GM19372 (cell line): ENCODE measurements around the gene RXRA.
"Not testable (repeated sequence)": the region's sequence is repeated elsewhere in the genome, so short reads cannot be mapped to it uniquely, and the experiment has no call there.

ENCODE experiments used
- ATAC-seq: cut with Tn5 transposase; IDR thresholded peaks from one replicate; pipeline ENCODE4 v1.9.1; 2021; ENCODE audit warnings: mild to moderate bottlenecking, low read depth, moderate library complexity; ENCODE audit not compliant: unreplicated experiment

RXRA gene

DNA sequence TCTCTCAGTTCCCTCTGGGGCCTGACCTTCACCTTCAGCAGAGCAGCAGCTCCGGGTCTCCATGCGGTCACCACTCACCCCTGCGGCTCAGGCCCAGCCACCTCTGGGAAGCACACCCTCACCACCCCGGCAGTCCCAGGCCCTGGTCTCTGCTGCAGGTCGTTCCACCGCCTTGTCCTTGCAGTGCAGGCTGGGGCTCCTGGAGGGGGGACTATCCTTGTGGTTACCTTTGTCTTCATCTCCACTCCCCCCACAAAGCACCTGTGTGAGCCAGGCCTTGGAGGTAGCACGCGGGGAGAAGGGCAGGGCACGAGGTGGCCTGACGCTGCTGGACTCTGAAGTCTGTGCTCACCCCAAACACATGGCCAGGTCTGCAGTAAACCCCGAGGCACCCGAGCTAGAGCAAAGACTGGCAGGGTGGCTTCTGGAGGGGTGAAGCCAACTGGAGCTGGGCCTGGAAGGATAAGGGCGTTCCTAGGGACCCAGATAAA is 33.2 kb upstream of the RXRA start:
- ATAC-seq: no peak

DNA sequence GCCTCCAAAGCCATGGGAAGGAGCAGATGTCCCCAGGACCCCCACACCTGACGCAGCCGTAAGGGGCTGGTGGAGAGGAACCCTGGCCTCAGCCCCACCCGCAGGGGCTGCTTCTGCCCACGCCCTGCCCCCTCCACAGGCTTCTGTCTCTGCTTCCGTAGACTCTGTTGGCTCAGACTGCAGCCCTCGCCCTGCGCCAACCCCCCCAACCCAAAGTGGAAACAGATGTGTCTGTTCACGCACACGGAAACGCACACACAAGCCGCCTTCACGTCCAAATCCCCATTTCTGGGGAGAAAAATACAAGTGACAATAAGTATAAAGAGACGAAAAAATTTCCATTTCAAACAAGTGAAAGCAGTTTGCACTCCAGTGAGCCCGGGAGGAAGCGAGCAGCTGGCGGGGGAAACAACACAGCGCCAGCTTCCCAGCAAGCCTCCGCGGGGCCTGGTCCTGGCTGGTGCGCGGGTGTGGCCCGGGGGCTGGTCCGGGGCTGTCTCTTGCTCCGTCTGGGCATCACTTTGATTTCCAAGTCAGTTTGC is 32.6 kb upstream of the RXRA start:
- ATAC-seq: no peak

DNA sequence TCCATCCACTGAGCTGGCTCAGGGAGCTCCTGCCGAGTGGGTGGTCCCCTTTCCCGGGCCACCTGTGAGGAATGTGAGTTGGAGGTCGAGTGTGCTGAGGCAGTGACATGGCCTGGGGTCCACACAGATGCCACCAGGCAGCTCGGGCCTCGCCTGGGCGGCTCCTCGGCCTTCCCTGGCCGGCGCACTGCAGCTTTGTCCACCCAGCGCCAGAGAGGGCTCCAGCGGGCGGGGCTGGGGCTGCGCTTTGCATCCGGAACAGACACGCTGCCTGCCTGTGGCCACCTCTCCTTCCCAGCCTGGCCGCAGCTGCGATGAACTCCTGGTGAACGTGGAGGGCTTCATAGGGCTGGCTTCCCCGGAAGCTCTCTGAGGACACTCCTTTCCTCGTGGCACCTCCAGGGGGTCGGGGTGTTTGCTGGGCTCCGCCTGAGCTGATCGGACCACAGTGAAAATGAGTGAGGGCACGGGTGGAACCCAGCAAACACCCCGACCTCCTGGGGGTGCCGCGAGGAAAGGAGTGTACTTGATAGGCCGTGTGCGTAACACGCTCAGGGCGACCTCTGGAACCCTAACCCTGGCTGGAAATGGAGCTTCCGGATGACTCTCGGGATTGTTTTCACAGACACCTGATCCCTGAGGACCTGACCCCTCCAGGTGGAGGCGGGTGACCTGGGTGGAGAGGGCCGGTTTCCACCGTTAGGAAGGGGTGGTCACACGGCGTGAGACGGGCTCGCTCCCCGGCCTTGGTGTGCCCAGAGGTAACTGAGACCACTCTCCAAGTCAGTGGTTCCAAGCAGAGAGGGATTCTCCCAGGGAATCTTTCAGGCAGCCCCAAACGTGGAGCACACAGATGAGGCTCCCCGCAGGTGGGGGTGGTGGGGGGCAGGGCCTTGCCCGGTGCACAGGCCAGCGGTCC is 31.8 kb upstream of the RXRA start:
- no peak for ATAC-seq

DNA sequence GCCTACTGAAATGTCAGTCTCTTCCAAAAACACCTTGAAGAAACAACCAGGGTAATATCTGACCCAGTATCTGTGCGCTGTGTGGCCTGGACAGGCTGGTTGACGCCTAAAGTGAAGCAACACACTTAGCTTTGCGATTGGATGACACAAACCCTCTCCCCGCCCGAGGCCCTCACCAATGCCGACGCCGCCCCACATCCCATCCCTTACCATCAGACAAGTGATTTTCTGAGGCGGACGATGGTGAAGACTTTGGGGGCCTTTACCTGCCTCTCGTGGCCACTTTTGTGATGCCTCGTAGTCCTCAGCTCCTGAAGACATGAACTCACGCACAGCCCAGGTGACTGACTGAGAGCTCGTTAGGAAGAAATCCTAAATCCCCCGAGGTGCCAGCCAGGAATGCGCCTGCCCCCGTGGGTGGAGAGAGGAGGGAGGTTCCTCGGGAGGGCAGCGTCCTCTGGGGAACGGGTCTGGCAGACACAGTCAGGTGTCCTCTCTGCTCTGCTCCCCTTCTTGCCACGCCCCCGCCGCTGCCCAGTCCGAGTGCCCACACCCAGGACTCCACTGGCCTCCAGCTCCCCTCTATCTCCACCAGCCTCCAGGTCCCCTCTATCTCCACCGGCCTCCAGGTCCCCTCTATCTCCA is 31.0 kb upstream of the RXRA start:
- no peak for ATAC-seq

DNA sequence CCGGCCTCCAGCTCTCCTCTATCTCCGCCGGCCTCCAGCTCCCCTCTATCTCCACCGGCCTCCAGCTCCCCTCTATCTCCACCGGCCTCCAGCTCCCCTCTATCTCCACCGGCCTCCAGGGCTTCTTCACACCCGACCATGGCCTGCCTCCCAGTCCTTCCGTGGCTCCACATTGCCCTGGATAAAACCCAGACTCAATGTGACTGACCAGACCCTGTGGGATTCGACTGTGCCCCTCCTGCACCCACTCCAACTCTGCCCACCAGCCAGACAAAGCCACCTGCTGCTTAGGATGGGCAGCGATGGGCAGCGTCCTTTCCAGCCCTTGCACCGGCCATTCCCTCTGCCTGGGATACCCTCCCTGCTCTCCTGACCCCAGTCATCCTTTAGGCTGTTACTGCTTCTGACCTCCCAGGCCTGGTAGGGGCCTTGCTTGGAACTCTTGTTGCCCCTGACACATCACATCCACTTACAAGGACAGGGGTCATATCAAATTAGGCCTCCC is 30.5 kb upstream of the RXRA start:
- no peak for ATAC-seq

DNA sequence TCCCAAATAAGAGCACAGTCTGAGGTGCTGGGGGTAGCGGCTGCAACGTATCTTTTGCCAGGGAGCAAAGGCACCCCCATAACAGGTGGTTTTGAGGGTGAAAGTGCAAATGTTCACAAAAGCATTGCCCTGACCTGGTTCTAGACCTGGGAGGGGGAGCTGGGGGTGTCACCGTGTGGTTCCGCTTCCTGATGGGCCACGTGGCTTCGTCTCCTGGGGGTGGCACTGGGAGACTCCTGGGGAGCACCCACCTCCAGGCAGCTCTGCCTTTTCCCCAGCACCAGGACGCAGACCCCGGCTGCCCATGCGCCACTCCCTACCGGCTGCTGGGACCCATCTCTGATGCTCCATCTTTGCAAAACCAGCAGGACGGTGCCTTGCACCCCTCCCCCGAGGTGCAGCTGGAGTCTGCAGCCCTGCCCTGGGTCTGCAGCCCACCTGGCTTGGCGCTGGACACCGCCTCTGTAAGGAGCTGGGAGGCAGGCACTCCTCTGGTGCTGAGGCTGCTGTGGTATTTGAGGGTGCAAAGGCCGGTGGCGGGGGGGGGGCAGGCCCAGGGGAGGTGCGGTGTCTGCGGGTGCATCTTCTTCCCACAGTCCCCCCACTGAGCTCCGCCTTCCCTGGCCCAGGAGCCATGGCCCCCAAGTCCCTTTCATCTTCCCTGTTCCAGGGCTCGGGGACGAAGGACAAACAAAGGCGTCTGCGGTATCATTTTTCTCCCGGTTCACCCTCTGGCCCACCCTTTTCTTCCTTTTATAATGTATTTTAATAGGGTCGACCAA is 29.8 kb upstream of the RXRA start:
- ATAC-seq: no peak

DNA sequence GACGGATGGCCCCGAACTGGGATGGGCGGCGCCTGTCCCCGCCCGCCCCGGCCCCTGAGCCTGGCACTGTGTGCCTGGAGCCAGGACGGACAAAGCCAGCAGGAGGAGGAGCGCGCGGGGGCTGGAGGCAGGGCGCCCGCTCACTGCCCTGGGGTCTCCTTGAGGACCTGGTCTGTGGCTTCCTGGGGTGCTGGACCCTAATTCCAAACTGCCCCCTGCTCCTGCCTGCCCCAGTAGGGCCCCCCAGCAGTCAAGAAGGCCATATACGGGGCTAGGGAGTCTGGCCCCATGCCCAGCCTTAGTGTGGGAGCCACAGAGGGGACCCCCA is 29.2 kb upstream of the RXRA start:
- ATAC-seq: no peak

DNA sequence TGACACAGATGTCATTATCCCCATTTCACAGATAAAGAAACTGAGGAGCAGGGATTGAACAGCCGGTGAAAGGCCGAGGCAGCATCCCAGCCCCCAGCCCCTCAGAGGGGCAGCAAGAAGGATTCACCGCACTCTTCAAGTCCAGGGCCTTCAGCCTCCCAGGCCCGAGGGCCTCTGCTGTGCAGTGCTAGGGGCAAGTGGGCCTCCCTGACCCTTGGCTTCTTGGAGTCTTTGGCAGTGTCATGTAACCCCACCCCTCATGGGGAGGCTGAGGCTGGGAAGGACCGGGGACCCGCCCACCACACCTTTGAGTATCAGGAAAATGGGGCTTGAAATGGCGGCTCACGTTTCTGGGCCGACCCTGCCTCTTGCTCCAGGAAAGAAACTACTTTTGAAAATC is 28.7 kb upstream of the RXRA start:
- ATAC-seq: no peak

DNA sequence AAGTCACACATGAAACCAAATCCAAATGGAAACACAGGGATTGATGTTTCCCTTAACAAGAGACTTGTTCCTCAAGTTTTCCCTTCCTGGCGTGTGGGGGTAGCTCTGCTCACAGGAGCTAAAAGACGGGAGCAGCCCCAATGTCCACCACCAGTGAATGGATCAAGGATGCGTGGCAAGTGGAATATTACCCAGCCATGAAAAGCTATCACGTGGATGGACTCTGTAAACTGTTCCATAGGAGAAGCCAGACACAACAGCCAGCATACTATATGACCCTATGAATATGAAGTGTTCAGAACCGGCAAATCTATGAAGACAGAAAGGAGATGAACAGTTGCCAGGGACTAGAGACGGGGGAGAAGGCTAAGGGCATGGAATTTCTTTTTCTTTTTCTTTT is 28.3 kb upstream of the RXRA start:
- no peak for ATAC-seq

DNA sequence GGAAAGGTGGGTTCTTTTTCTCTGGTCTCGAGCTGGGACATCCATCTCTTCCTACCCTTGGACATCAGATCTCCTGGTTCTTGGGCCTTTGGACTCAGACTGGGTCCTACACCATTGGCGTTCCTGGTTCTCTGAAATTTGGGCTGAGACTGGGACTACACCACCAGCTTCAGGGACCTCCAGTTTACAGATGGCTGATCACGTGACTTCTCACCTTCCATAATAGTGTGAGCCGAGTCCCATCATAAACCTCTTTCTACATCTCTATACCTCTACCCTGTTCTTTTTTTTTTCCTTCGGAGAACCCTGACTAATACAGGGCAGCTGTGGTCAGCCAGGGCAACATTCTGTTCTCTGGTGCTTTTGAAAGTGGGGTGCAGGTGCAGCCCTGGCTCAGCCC is 27.2 kb upstream of the RXRA start:
- ATAC-seq: no peak

DNA sequence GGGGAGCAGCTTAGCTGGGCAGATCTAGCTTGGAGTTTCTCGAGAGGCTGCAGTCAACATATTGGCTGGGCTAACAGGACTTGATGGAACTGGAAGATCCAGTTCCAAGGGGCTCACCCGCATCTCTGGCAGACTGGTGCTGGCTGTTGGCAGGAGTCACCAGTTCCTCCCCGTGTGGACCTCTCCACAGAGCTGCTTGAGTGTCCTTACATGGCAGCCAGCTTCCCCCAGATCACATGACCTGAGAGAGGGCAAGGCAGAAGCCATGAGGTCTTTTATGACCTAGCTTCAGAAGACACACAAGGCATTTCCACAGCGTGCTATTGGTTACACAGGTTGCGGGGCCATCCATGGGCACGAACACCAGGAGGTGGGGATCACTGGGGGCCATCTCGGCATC is 26.4 kb upstream of the RXRA start:
- no peak for ATAC-seq

DNA sequence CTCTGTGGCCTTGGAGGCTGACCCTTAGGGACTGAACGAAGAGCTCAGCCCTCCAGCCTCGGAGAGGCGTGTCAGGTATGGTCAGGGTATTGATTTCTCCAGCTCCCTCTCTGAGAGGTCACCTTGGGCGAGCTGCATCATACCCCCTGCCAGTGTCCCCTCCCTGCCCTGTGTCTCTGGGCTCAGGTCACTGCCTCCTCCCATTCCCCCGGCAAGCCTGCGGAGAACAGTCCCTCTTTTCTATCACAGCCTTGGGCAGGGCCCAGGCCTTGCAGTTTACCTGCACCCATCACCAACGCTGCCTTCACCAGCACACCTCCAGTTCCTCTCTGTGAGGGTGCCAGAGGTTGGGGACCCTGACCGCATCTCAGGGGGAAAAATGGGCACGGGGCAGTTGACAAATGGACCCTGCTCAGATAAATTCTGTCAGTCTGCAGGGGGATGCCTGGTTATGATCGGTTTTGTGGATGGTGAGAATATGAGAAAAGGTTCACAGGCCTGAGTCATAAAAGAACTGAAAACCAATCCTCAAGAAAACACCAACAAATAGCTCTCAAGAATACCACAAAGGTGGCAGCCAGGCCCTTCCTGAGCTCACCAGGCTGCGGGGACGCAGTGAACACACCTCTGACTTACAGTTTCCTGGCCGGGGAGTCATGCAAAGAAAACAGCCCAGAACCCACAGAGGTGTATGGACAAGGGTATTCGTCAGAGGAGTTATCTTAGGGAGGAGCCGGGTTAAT is 24.7 kb upstream of the RXRA start:
- ATAC-seq: no peak

DNA sequence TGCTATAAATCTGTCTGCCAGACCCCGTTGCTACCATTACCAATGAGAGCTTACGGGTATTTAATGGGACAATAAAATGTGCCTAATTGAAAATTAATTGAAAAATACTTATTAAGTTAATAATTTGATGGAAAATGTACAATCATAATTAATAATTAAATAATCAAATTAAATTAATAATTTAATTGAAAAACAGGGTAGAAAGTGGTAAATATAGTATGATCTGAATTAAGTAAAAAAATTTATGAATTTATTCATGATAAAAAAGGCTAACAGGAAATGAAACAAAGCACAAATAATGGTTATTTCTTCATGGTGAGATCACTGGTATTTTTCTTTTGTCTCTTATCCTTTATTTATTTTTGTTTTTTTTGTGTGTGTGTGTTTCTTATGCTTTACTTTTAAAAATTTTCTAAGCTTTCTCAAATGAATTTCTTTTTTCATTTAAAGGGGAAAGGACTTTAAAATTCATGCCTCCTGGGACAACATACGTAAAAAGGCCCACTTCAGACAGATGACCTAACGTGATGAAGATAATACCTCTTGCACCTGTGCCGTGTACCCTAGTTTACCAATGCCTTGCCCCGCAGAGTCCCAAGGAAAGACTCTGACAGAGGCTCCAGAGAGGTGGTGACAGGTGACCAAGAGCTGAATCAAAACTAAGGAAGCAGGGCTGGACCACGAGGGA is 24.0 kb upstream of the RXRA start:
- no peak for ATAC-seq

DNA sequence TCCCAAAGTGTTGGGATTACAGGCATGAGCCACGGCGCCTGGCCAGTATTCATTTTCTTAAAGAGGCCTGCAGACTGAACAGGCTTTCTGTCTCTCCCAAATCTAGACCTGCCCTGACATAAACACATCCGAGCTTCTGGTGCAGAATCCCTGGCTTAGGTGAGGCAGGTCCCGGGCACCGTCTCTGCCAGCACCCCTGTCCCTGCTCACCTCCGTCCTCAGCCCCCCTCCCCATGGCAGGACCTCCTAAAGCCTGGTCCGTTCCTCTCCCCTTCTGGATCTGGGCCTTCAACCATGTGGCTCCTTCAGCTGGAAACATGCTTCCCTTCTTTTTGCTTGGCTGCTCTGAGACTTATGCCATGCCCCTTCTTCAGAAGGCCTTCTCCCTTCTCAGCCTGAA is 22.7 kb upstream of the RXRA start:
- no peak for ATAC-seq

DNA sequence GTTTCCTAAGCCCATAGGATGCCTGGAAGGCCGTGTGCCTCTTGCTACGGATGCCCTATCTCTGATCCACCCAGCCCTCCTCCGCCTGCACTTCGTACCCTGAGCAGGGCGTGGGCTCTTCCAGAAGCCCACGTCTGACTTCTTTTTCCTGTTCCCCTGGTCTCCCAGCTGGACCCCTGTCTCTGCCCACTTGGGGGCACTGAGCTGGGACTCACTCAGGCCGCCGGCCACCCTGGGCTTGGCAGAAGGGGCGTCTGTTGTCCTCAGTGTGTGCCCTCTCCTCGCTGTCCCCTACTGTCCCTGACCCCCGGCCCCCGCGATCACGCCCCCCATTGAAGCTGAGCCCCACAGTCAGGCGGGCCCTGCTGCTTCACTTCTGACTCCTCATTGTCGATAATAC is 22.0 kb upstream of the RXRA start:
- no peak for ATAC-seq

DNA sequence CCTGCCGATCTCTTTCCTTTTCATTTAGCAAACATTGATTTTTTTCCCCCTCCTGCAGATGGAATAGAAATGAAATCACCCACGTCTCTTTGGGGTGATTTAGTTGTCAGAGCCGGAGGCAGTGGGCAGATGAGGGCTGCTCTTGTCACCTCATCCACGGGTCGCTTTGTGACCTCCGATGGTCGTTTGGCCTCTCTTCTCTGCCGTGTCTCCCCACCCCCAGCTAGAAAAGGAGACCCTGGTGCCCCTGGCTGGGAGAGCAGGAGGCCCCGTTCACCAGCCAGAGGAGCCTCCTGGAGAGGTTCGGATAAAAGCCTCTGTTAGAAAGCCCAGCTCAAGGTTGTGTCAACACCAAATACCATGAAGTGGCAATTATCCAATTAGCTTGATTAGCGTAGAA is 21.6 kb upstream of the RXRA start:
- no peak for ATAC-seq

DNA sequence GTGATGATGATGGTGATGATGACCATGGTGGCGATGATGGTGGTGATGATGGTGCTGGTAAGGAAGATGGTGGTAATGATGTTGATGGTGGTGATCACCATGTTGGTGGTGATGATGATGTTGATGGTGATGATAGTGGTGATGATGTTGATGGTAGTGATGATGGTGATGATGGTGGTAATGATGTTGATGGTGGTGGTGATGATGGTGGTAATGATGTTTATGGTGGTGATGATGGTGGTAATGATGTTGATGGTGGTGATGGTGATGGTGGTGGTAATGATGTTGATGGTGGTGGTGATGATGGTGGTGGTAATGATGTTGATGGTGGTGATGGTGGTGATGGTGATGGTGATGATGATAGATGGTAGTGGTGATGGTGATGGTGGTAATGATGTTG is 20.7 kb upstream of the RXRA start:
- no peak for ATAC-seq

DNA sequence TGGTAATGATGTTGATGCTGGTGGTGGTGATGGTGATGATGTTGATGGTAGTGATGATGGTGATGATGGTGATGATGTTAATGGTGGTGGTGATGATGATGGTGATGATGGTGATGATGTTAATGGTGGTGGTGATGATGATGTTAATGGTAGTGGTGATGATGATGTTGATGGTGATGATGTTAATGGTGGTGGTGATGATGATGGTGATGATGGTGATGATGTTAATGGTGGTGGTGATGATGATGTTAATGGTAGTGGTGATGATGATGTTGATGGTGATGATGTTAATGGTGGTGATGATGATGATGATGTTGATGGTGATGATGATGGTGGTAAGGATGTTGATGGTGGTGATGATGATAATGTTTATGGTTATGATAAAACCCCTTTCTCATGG is 20.2 kb upstream of the RXRA start:
- ATAC-seq: not testable (repeated sequence)
